K562 (cell line): Measurements from ENCODE around the gene CBLC. TPM values are rescaled to one million over a fixed set of nuclear protein-coding genes. Genes with fewer than 3 reads are reported as not detected.

ENCODE experiments used
- ASH1L ChIP-seq: fragments of 450-650 bp; IDR thresholded peaks from 2 replicates; pipeline ENCODE4 v1.6.1; 2018; ENCODE audit warnings: borderline replicate concordance, mild to moderate bottlenecking, low read depth; ENCODE audit not compliant: partially characterized antibody
- CEBPB ChIP-seq: fragments of 450-650 bp; IDR thresholded peaks from 2 replicates; pipeline ENCODE4 v1.6.1; 2016; ENCODE audit warnings: missing genetic modification characterization, missing compliant biosample characterization
- CEBPG ChIP-seq, 3 experiments: fragments of 200-800 bp in 1 of 3; sonication (Bioruptor generic) in 1 of 3; sonication (generic) in 1 of 3; formaldehyde crosslinking in 1 of 3; IDR thresholded peaks in 2 of 3; conservative IDR thresholded peaks in 1 of 3; 2 replicates each; pipeline versions ENCODE4 v1.6.1 to v1.8.0; 2016 to 2022; ENCODE audit warnings: missing compliant biosample characterization in 2 of 3, missing genetic modification characterization in 2 of 3, mild to moderate bottlenecking in 1 of 3, missing genetic modification reagents in 1 of 3
- ELF4 ChIP-seq: fragments of 450-650 bp; formaldehyde crosslinking; IDR thresholded peaks from 2 replicates; pipeline ENCODE4 v1.4.0; 2022; ENCODE audit warnings: missing genetic modification characterization
- GATAD2A ChIP-seq: fragments of 450-650 bp; IDR thresholded peaks from 2 replicates; pipeline ENCODE4 v1.6.1; 2017
- HDAC1 ChIP-seq, 2 experiments: fragments of 450-650 bp; IDR thresholded peaks; 2 replicates each; pipeline ENCODE4 v1.6.1; 2016 to 2017; ENCODE audit warnings: inconsistent platforms in 1 of 2, mild to moderate bottlenecking in 1 of 2, moderate library complexity in 1 of 2
- ID3 ChIP-seq, 2 experiments: fragments of 250-450 bp in 1 of 2; fragments of 450-650 bp in 1 of 2; sonication (Bioruptor Pico) in 1 of 2; IDR thresholded peaks; 2 replicates each; pipeline versions ENCODE4 v1.6.1 to v1.8.0; 2016 to 2021; ENCODE audit warnings: mild to moderate bottlenecking in 2 of 2, moderate library complexity in 2 of 2, missing compliant biosample characterization in 1 of 2, missing genetic modification characterization in 1 of 2
- JUNB ChIP-seq: fragments of 450-650 bp; formaldehyde crosslinking; conservative IDR thresholded peaks from 2 replicates; pipeline ENCODE4 v1.4.0; 2020; ENCODE audit warnings: mild to moderate bottlenecking
- NKRF ChIP-seq: fragments of 450-650 bp; IDR thresholded peaks from 2 replicates; pipeline ENCODE4 v1.6.1; 2016; ENCODE audit warnings: borderline replicate concordance
- RBM34 ChIP-seq: fragments of 200-400 bp; formaldehyde crosslinking; IDR thresholded peaks from 2 replicates; pipeline ENCODE4 v1.6.1; 2018; ENCODE audit warnings: low read length, borderline replicate concordance; ENCODE audit not compliant: insufficient read depth
- THRB ChIP-seq: fragments of 450-650 bp; formaldehyde crosslinking; conservative IDR thresholded peaks from 2 replicates; pipeline ENCODE4 v1.4.0; 2022; ENCODE audit warnings: mild to moderate bottlenecking, missing genetic modification characterization
- ZBTB43 ChIP-seq: sonication (generic); formaldehyde crosslinking; IDR thresholded peaks from 2 replicates; pipeline ENCODE4 v1.8.0; 2023; ENCODE audit warnings: mild to moderate bottlenecking, missing genetic modification reagents
- ZBTB49 ChIP-seq: sonication (generic); formaldehyde crosslinking; IDR thresholded peaks from 2 replicates; pipeline ENCODE4 v1.8.0; 2022; ENCODE audit warnings: missing genetic modification reagents, mild to moderate bottlenecking, borderline replicate concordance
- polyA plus RNA-seq, 8 experiments: library from polyadenylated mRNA; depleted of rRNA in 4 of 8; stranded (reverse) in 5 of 8; unstranded in 3 of 8; fragments of >200 nt; fragmentation: Nextera tagmentation in 2 of 8; fragmentation: Illumina TruSeq in 1 of 8; extraction: Ambion mirVana in 2 of 8; extraction: Trizol in 1 of 8; gene quantifications; 2 replicates each; pipeline versions ENCODE4 v1.2.1 to v1.2.3, GENCODE V29; 2011 to 2014; ENCODE audit warnings: inconsistent platforms in 1 of 8, missing spikeins in 1 of 8
- total RNA-seq, 7 experiments: library from RNA; depleted of rRNA in 6 of 7; stranded (reverse); fragments of >200 nt in 6 of 7; fragmentation: Illumina TruSeq in 2 of 7; extraction: Trizol in 2 of 7; gene quantifications; 2 replicates each; pipeline versions ENCODE4 v1.2.1 to v1.2.3, GENCODE V29; 2011 to 2021; ENCODE audit warnings: low replicate concordance in 1 of 7
- TF ChIP-seq, protein P1 (sequence below): fragments of 450-650 bp; IDR thresholded peaks from one replicate; pipeline ENCODE4 v1.6.1; 2018; ENCODE audit warnings: mild to moderate bottlenecking, moderate library complexity; ENCODE audit not compliant: partially characterized antibody

Gene CBLC
- total and polyA plus RNA-seq, 9 of the 15 experiments (the other 6 are each of a cell fraction or from before 2014, with no cell fraction given) = 0.09 TPM; not detected in 8

- TF ChIP-seq HDAC1 (IDR thresholded peaks at IDR 0.05) = 0 out of 4 replicates have a peak, but pooled peaks of 1 of the 2 experiments have one; percentile 10
- TF ChIP-seq ZBTB49 = no peak
- TF ChIP-seq NKRF = 0 out of 2 replicates have a peak, but pooled peaks have one; percentile 24
- TF ChIP-seq ID3 (CRISPR knock-in tag; IDR thresholded peaks at IDR 0.05) = no peak
- TF ChIP-seq ID3 (tag; IDR thresholded peaks at IDR 0.05) = no peak
- TF ChIP-seq CEBPG (CRISPR knock-in tag; IDR thresholded peaks at IDR 0.05) = no peak
- TF ChIP-seq CEBPG (tag; conservative IDR thresholded peaks at IDR 0.05 in 1 of 2, IDR thresholded peaks at IDR 0.05 in 1 of 2) = no peak
- TF ChIP-seq RBM34 = no peak
- 0 out of 2 replicates have a peak, but pooled peaks have one; percentile 23 for TF ChIP-seq THRB (CRISPR knock-in tag)
- TF ChIP-seq GATAD2A = no peak
- peak; percentile 28 for TF ChIP-seq ASH1L
- no peak for TF ChIP-seq JUNB (CRISPR knock-in tag)
- no peak for TF ChIP-seq ZBTB43 (CRISPR knock-in tag)
- TF ChIP-seq, protein P1, sequence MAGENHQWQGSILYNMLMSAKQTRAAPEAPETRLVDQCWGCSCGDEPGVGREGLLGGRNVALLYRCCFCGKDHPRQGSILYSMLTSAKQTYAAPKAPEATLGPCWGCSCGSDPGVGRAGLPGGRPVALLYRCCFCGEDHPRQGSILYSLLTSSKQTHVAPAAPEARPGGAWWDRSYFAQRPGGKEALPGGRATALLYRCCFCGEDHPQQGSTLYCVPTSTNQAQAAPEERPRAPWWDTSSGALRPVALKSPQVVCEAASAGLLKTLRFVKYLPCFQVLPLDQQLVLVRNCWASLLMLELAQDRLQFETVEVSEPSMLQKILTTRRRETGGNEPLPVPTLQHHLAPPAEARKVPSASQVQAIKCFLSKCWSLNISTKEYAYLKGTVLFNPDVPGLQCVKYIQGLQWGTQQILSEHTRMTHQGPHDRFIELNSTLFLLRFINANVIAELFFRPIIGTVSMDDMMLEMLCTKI = no peak
- TF ChIP-seq ELF4 (CRISPR knock-in tag) = 0 out of 2 replicates have a peak, but pooled peaks have one; percentile 36
- no peak for TF ChIP-seq CEBPB
Measured at GRCh38 chr19:44799627-44800346, 22.1 kb downstream of the CBLC start (continued).
